Tibial nerve (tissue), 4 donors: ENCODE results near the gene EIF2S1.

ENCODE experiments used
- CTCF ChIP-seq, 5 experiments: fragments of 200-600 bp in 3 of 5; fragments of 450-650 bp in 2 of 5; sonication (generic) in 3 of 5; IDR thresholded peaks; one replicate each; pipeline ENCODE4 v1.5.1; 2016 to 2019; ENCODE audit warnings: antibody characterized with exemption in 5 of 5, mild to moderate bottlenecking in 3 of 5, moderate library complexity in 2 of 5
- EP300 ChIP-seq, 2 donors: sonication (generic); formaldehyde crosslinking; IDR thresholded peaks; one replicate each; pipeline ENCODE4 v1.6.1; 2017; ENCODE audit warnings: antibody characterized with exemption in 2 of 2, mild to moderate bottlenecking in 1 of 2

DNA sequence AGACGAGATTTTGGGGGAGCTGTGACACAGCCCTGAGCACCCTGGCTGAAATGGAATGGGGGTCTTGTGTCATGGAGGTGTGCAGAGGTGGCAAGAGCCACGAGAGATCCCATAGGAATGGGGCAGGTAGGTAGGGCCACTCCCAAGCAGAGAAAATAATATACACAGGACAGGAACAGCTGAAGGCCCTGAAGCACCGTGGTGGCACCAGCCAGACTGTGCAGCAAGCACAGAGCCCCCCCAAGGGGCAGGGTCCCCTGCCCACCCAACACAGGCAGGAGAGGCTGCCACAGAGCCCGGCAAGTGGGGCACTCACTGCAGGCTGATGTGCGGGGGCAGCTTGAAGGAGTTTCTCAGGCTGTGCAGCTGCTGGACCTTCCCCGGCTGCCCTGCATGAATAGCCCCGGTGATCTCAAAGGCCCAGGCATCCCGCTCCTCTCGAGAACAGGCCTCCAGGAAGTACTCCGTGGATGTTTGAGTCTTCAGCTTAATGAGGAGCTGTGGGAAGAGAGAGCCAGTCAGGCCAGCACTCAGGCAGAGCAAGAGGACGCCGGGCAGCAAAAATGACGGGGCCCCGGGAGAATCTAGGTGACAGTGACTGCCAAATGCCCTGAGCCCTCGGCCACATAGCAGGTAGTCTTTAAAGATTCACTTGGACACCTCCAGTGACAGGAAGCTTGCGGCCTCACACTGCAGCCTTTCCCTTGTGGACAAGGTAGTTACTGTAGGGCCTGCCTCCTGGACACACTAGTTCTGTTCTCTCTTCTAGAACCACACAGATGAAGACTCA lies 35.2 kb downstream of the EIF2S1 start:
- no peak for TF ChIP-seq CTCF (IDR thresholded peaks at IDR 0.05)
- TF ChIP-seq EP300 (IDR thresholded peaks at IDR 0.05) = no peak
